IMR-90 (cell line): Measurements from ENCODE around the gene ADRA2A. TPM values are rescaled to one million over a fixed set of nuclear protein-coding genes. Genes with fewer than 3 reads are reported as not detected.

Experiments used
- ATAC-seq: fragments of 200-7000 bp; cut with Tn5 transposase; 2 replicates; pipeline ENCODE4 v1.9.1; 2020; ENCODE audit warnings: low read depth, mild to moderate bottlenecking, moderate library complexity
- BruUV-seq: library from RNA; stranded (reverse); fragments of 400-500 nt; replicated peaks from 2 replicates; lab custom pipeline; 2021; lab: Mats Ljungman, UMichigan
- CTCF ChIA-PET: fragments of 300-600 bp; formaldehyde crosslinking; extraction: SDS; loops from one replicate; lab custom pipeline; 2021; ENCODE audit warnings: antibody characterized with exemption; lab: Yijun Ruan, JAX
- POLR2A ChIA-PET: fragments of 300-600 bp; sonication (Branson Sonifier 250); formaldehyde crosslinking; loops from one replicate; lab custom pipeline; 2022; ENCODE audit warnings: antibody characterized with exemption; ENCODE audit not compliant: unreplicated experiment; lab: Charles Lee
- DNase-seq: peaks from one replicate; pipeline ENCODE4 v3.0.0; 2013
- H2AFZ ChIP-seq: replicated peaks from 2 replicates; pipeline ENCODE3; 2013; ENCODE audit warnings: low read length, mild to moderate bottlenecking; ENCODE audit not compliant: poor library complexity
- H2AK5ac ChIP-seq: 2 replicates; pipeline ENCODE4 v1.6.1; 2013; ENCODE audit warnings: low read depth, low read length, inconsistent platforms
- H2AK9ac ChIP-seq: replicated peaks from 2 replicates; pipeline ENCODE3; 2013; ENCODE audit warnings: mild to moderate bottlenecking, low read depth, low read length, moderate library complexity; ENCODE audit not compliant: poor library complexity
- H2BK120ac ChIP-seq: 2 replicates; pipeline ENCODE4 v1.6.1; 2013; ENCODE audit warnings: low read depth, low read length, inconsistent platforms
- H2BK15ac ChIP-seq: 3 replicates; pipeline ENCODE4 v1.6.1; 2013; ENCODE audit warnings: low read depth, low read length, inconsistent platforms
- H2BK20ac ChIP-seq: 2 replicates; pipeline ENCODE4 v1.6.1; 2013; ENCODE audit warnings: low read depth, mild to moderate bottlenecking, inconsistent platforms, low read length, moderate library complexity
- H2BK5ac ChIP-seq: 2 replicates; pipeline ENCODE4 v1.6.1; 2013; ENCODE audit warnings: mild to moderate bottlenecking, low read depth, low read length, inconsistent platforms; ENCODE audit not compliant: poor library complexity, severe bottlenecking
- H3K14ac ChIP-seq: replicated peaks from 2 replicates; pipeline ENCODE4 v1.6.1; 2013; ENCODE audit warnings: low read depth, low read length, inconsistent platforms
- H3K18ac ChIP-seq: 2 replicates; pipeline ENCODE4 v1.6.1; 2013; ENCODE audit warnings: low read depth, low read length, control low read depth
- H3K23ac ChIP-seq: 2 replicates; pipeline ENCODE4 v1.6.1; 2013; ENCODE audit warnings: low read depth, low read length, inconsistent platforms
- H3K27ac ChIP-seq: 2 replicates; pipeline ENCODE4 v1.5.1; 2013; ENCODE audit warnings: mild to moderate bottlenecking, control low read depth, low read length; ENCODE audit not compliant: insufficient read depth
- H3K27me3 ChIP-seq: 2 replicates; pipeline ENCODE4 v1.6.1; 2013; ENCODE audit warnings: low read length; ENCODE audit not compliant: control insufficient read depth, insufficient read depth
- H3K36me3 ChIP-seq: 2 replicates; pipeline ENCODE4 v1.6.1; 2013; ENCODE audit warnings: low read length, mixed read lengths; ENCODE audit not compliant: control insufficient read depth, insufficient read depth
- H3K4ac ChIP-seq: 2 replicates; pipeline ENCODE4 v1.6.1; 2013; ENCODE audit warnings: low read depth, low read length, inconsistent platforms
- H3K4me1 ChIP-seq: 2 replicates; pipeline ENCODE4 v1.6.1; 2013; ENCODE audit warnings: low read length, mixed read lengths; ENCODE audit not compliant: control insufficient read depth, insufficient read depth
- H3K4me2 ChIP-seq: 2 replicates; pipeline ENCODE4 v1.6.1; 2013; ENCODE audit warnings: low read depth, mild to moderate bottlenecking, control low read depth, low read length, moderate library complexity
- H3K4me3 ChIP-seq: 2 replicates; pipeline ENCODE4 v1.5.1; 2013; ENCODE audit warnings: low read depth, mild to moderate bottlenecking, control low read depth, low read length, moderate library complexity; ENCODE audit not compliant: insufficient read depth
- H3K56ac ChIP-seq: 2 replicates; pipeline ENCODE4 v1.6.1; 2013; ENCODE audit warnings: low read length, inconsistent platforms; ENCODE audit not compliant: insufficient read depth; ENCODE audit errors: extremely low read depth
- H3K79me1 ChIP-seq, 2 experiments: 2 replicates each; pipeline ENCODE4 v1.6.1; 2013; ENCODE audit warnings: low read length in 2 of 2, inconsistent platforms in 1 of 2, low read depth in 1 of 2
- H3K9ac ChIP-seq: 2 replicates; pipeline ENCODE4 v1.6.1; 2013; ENCODE audit warnings: low read depth, low read length, control low read depth
- H3K9me1 ChIP-seq: 2 replicates; pipeline ENCODE4 v1.6.1; 2013; ENCODE audit warnings: low read length, inconsistent platforms; ENCODE audit not compliant: insufficient read depth
- H3K9me3 ChIP-seq: 2 replicates; pipeline ENCODE4 v1.6.1; 2013; ENCODE audit warnings: low read length; ENCODE audit not compliant: control insufficient read depth, insufficient read depth
- H4K20me1 ChIP-seq: 2 replicates; pipeline ENCODE4 v1.6.1; 2013; ENCODE audit warnings: low read length, inconsistent platforms; ENCODE audit not compliant: insufficient read depth
- H4K5ac ChIP-seq: 2 replicates; pipeline ENCODE4 v1.6.1; 2013; ENCODE audit warnings: mild to moderate bottlenecking, low read depth, low read length, control low read depth
- H4K8ac ChIP-seq, 2 experiments: 2 replicates each; pipeline ENCODE4 v1.6.1; 2013; ENCODE audit warnings: low read depth in 2 of 2, low read length in 2 of 2, control low read depth in 1 of 2, inconsistent platforms in 1 of 2
- H4K91ac ChIP-seq: 2 replicates; pipeline ENCODE4 v1.6.1; 2013; ENCODE audit warnings: low read depth, low read length, inconsistent platforms; ENCODE audit not compliant: insufficient read depth
- BHLHE40 ChIP-seq: fragments of 150-350 bp; IDR thresholded peaks from 2 replicates; pipeline ENCODE4 v1.6.1; 2016; ENCODE audit warnings: mild to moderate bottlenecking, low read depth, low read length
- CEBPB ChIP-seq: IDR thresholded peaks from 2 replicates; pipeline ENCODE4 v1.6.1; 2012; ENCODE audit warnings: low read depth, low read length, improper control_type of control experiment
- CHD1 ChIP-seq: IDR thresholded peaks from 2 replicates; pipeline ENCODE4 v1.6.1; 2012; ENCODE audit warnings: low read depth, low read length, improper control_type of control experiment
- CTCF ChIP-seq: conservative IDR thresholded peaks from 2 replicates; pipeline ENCODE4 v1.5.1; 2012; ENCODE audit warnings: mild to moderate bottlenecking, low read depth, low read length, improper control_type of control experiment
- ELK1 ChIP-seq: fragments of 150-350 bp; IDR thresholded peaks from 2 replicates; pipeline ENCODE4 v1.6.1; 2016; ENCODE audit warnings: low read depth, mild to moderate bottlenecking, low read length, moderate library complexity, borderline replicate concordance
- FOS ChIP-seq: fragments of 150-350 bp; IDR thresholded peaks from 2 replicates; pipeline ENCODE4 v1.6.1; 2016; ENCODE audit warnings: low read depth, low read length
- MAFK ChIP-seq: IDR thresholded peaks from 2 replicates; pipeline ENCODE4 v1.6.1; 2012; ENCODE audit warnings: low read depth, low read length, improper control_type of control experiment
- MAZ ChIP-seq: IDR thresholded peaks from 2 replicates; pipeline ENCODE4 v1.6.1; 2012; ENCODE audit warnings: low read depth, mild to moderate bottlenecking, low read length, improper control_type of control experiment, moderate library complexity, borderline replicate concordance
- MXI1 ChIP-seq: IDR thresholded peaks from 2 replicates; pipeline ENCODE4 v1.6.1; 2012; ENCODE audit warnings: low read depth, mild to moderate bottlenecking, low read length, moderate library complexity, borderline replicate concordance
- NFE2L2 ChIP-seq: fragments of 150-350 bp; IDR thresholded peaks from 2 replicates; pipeline ENCODE4 v1.6.1; 2016; ENCODE audit warnings: low read depth, mild to moderate bottlenecking, low read length
- POLR2A ChIP-seq: IDR thresholded peaks from 2 replicates; pipeline ENCODE4 v1.6.1; 2012; ENCODE audit warnings: mild to moderate bottlenecking, low read depth, low read length
- RAD21 ChIP-seq: IDR thresholded peaks from 2 replicates; pipeline ENCODE4 v1.6.1; 2012; ENCODE audit warnings: low read length, improper control_type of control experiment
- RCOR1 ChIP-seq: IDR thresholded peaks from 2 replicates; pipeline ENCODE4 v1.6.1; 2012; ENCODE audit warnings: mild to moderate bottlenecking, low read length, improper control_type of control experiment; ENCODE audit not compliant: insufficient replicate concordance
- RFX5 ChIP-seq: IDR thresholded peaks from 2 replicates; pipeline ENCODE4 v1.8.0; 2012; ENCODE audit warnings: low read depth, mild to moderate bottlenecking, low read length, moderate library complexity
- SMC3 ChIP-seq: fragments of 150-350 bp; IDR thresholded peaks from 2 replicates; pipeline ENCODE4 v1.6.1; 2016; ENCODE audit warnings: low read depth, mild to moderate bottlenecking, antibody characterized with exemption, low read length, moderate library complexity
- USF2 ChIP-seq: fragments of 150-350 bp; IDR thresholded peaks from 2 replicates; pipeline ENCODE4 v1.6.1; 2017; ENCODE audit warnings: mild to moderate bottlenecking, antibody characterized with exemption, low read length, low read depth
- WGBS, 2 experiments: methylation state at CpG; one replicate each; pipeline versions ENCODE4 v1.1.5 to v1.1.7; 2013; ENCODE audit warnings: missing lambda C conversion rate in 2 of 2; ENCODE audit not compliant: insufficient read length in 1 of 2; ENCODE audit errors: extremely low coverage in 2 of 2; 5-methylcytosine and 5-hydroxymethylcytosine counted together
- dilution Hi-C: fragments of 300-500 bp; cut with HindIII; formaldehyde crosslinking; loops from one replicate; pipeline ENCODE4 v1.14.3; 2018; ENCODE audit warnings: low sequenced_read_pairs; ENCODE audit not compliant: unreplicated experiment
- in situ Hi-C: fragments of 300-500 bp; cut with MboI; formaldehyde crosslinking; loops from 3 replicates; pipeline ENCODE4 v1.14.3; 2019; ENCODE audit warnings: low sequenced_read_pairs, inconsistent platforms, mixed read lengths
- intact Hi-C: fragments of 100-400 bp; cut with micrococcal nuclease; formaldehyde crosslinking; loops from 2 replicates; pipeline ENCODE4 v1.10.0; 2022
- polyA plus RNA-seq, 3 experiments: library from polyadenylated mRNA; depleted of rRNA; stranded (reverse); fragments of >200 nt; gene quantifications; 2 replicates each; pipeline ENCODE4 v1.2.3, GENCODE V29; 2012; ENCODE audit warnings: low replicate concordance in 1 of 3
- total RNA-seq: library from RNA; depleted of rRNA; stranded (reverse); fragments of >200 nt; gene quantifications from 2 replicates; pipeline ENCODE4 v1.2.3, GENCODE V29; 2012

Gene ADRA2A
- total and polyA plus RNA-seq, 2 of the 4 experiments (the other 2 are of a cell fraction), result not detected

DNA sequence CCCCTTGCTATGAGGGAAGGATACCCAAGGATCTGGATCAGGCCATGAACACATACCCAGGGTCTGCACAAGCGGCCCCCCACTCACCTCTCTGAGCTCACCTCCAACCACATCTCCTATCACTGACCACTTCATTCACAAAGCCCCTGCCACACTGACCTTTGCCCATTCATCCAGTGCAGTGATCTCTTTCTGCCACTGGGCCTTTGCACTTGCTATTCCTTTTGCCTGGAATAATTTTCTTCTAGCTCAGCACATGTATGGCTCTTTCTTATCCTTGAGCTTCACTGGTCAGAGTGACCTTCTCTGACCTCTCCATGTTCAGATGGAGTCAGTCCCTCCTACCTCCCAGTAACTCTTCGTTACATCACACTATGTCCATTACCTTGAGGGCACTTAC, 48.3 kb downstream of the ADRA2A start:
- Histone ChIP-seq H4K20me1 (no peaks in the 10 kb centered on the region), H2BK15ac (no peak overlapping the region), H3K9ac (no peak overlapping the region), H3K79me1 (no peaks in the 10 kb centered on the region), H3K4me1 (no peaks in the 10 kb centered on the region), H3K18ac (no peak overlapping the region), H3K23ac (no peak overlapping the region), H3K36me3 (no peaks in the 10 kb centered on the region), H4K91ac (no peak overlapping the region), H4K8ac (no peak overlapping the region), H3K9me1 (no peaks in the 10 kb centered on the region), H3K56ac (no peak overlapping the region), H3K9me3 (no peaks in the 10 kb centered on the region), H2BK120ac (no peak overlapping the region), H3K4ac (no peak overlapping the region), H2AFZ (no peak overlapping the region), H4K5ac (no peak overlapping the region), H2AK5ac (no peak overlapping the region), H3K14ac (no peak overlapping the region), H3K27me3 (no peaks in the 10 kb centered on the region), H3K27ac (no peak overlapping the region), H2BK20ac (no peak overlapping the region), H3K4me2 (no peak overlapping the region), H2BK5ac (no peak overlapping the region), H3K4me3 (no peak overlapping the region), H2AK9ac (no peak overlapping the region)
- ChIA-PET POLR2A (no interaction called here), CTCF (no interaction called here)
- no peak for DNase-seq
- TF ChIP-seq RAD21 (no peak), MAZ (no peak), ELK1 (no peak), FOS (no peak), RCOR1 (no peak), NFE2L2 (no peak), RFX5 (no peak), CEBPB (no peak), POLR2A (no peak), SMC3 (no peak), MXI1 (no peak), USF2 (no peak), CHD1 (no peak), MAFK (no peak), BHLHE40 (no peak), CTCF (no peak)
- dilution Hi-C loops (no loop called here), in situ Hi-C loops (no loop called here), intact Hi-C loops (no loop called here)
- WGBS, 2 experiments, result 14% methylated on average over 1 of the region's 2 CpGs; no CpG with 5 or more reads in 1 of the 2 experiments
- no peak for ATAC-seq
- BruUV-seq, result no TSS peak
